Cardiac fibroblast (primary cell): Measurements from ENCODE around the gene ACVR1B.
A peak's percentile ranks its signal among the peaks of the same experiment; 100 is the strongest.

ENCODE experiments used
- DNase-seq, 2 donors: peaks; one replicate each; pipeline versions ENCODE4 v3.0.0 to v3.0.0-alpha.2; 2010; ENCODE audit warnings: low read depth in 2 of 2
- H3K4me3 ChIP-seq, 2 donors: replicated peaks in 1 of 2; 1 replicate in 1 of 2; 2 replicates in 1 of 2; pipeline ENCODE4 v1.5.1; 2011; ENCODE audit warnings: low read depth in 2 of 2, low read length in 2 of 2, mild to moderate bottlenecking in 2 of 2, moderate library complexity in 1 of 2
- CTCF ChIP-seq: IDR thresholded peaks from one replicate; pipeline ENCODE4 v1.5.1; 2011; ENCODE audit warnings: low read depth, mild to moderate bottlenecking, low read length, inconsistent platforms

ACVR1B gene

GRCh38 chr12:51913071-51914033 lies 38.1 kb upstream of the ACVR1B start:
- TF ChIP-seq CTCF = no peak
- H3K4me3 ChIP-seq = no peak overlapping the region

GRCh38 chr12:51914034-51914923 lies 37.2 kb upstream of the ACVR1B start:
- H3K4me3 ChIP-seq = no peak overlapping the region
- peak in 1 of 2 donors; percentile 18 for DNase-seq
- no peak for TF ChIP-seq CTCF

More at GRCh38 chr12:51913071-51914033, 38.1 kb upstream of the ACVR1B start:
- no peak for DNase-seq

- no peak for DNase-seq
- H3K4me3 ChIP-seq = no peak overlapping the region
- TF ChIP-seq CTCF = no peak
Observed at GRCh38 chr12:51915003-51915625, 36.4 kb upstream of the ACVR1B start.

GRCh38 chr12:51915951-51916350 lies 35.5 kb upstream of the ACVR1B start:
- no peak for DNase-seq
- no peak overlapping the region for H3K4me3 ChIP-seq
- no peak for TF ChIP-seq CTCF

- DNase-seq = no peak
- no peak overlapping the region for H3K4me3 ChIP-seq
- TF ChIP-seq CTCF = no peak
Observed at GRCh38 chr12:51917041-51917590, 34.4 kb upstream of the ACVR1B start.
